NB4 (cell line): ENCODE measurements around the gene LDLRAD3.

Experiments
- DNase-seq: peaks from one replicate; pipeline ENCODE4 v3.0.0; 2010; ENCODE audit warnings: low read depth
- H3K4me3 ChIP-seq: one replicate; pipeline ENCODE4 v1.5.1; 2011; ENCODE audit warnings: mild to moderate bottlenecking, low read depth, low read length, moderate library complexity
- CTCF ChIP-seq: IDR thresholded peaks from one replicate; pipeline ENCODE4 v1.5.1; 2012; ENCODE audit warnings: low read depth, low read length
- MAX ChIP-seq: IDR thresholded peaks from 2 replicates; pipeline ENCODE4 v1.6.1; 2011; ENCODE audit warnings: low read depth, low read length
- MYC ChIP-seq: IDR thresholded peaks from 2 replicates; pipeline ENCODE4 v1.6.1; 2011; ENCODE audit warnings: low read depth, low read length
- POLR2A ChIP-seq: IDR thresholded peaks from 2 replicates; pipeline ENCODE4 v1.6.1; 2011; ENCODE audit warnings: mild to moderate bottlenecking; ENCODE audit not compliant: insufficient read length; ENCODE audit errors: extremely low read depth

The LDLRAD3 gene

GRCh38 chr11:36118084-36118483 is 174.2 kb downstream of the LDLRAD3 start:
- TF ChIP-seq MYC, result no peak
- TF ChIP-seq MAX, result no peak
- no peak for TF ChIP-seq POLR2A
- no peak for TF ChIP-seq CTCF
- no peak for DNase-seq
- no peak overlapping the region for H3K4me3 ChIP-seq

- no peak overlapping the region for H3K4me3 ChIP-seq
- no peak for TF ChIP-seq POLR2A
- no peak for TF ChIP-seq CTCF
- no peak for DNase-seq
Measured at GRCh38 chr11:36119300-36119699, 175.4 kb downstream of the LDLRAD3 start.

- TF ChIP-seq CTCF (no peak), POLR2A (no peak), MYC (no peak), MAX (no peak)
- no peak for DNase-seq
- no peak overlapping the region for H3K4me3 ChIP-seq
Measured at GRCh38 chr11:36121054-36121453, 177.2 kb downstream of the LDLRAD3 start.

GRCh38 chr11:36122671-36123070 is 178.8 kb downstream of the LDLRAD3 start:
- TF ChIP-seq MYC (no peak), POLR2A (no peak), CTCF (no peak), MAX (no peak)
- DNase-seq, result no peak

GRCh38 chr11:36123336-36124101 is 179.7 kb downstream of the LDLRAD3 start:
- no peak for DNase-seq
- TF ChIP-seq MAX, result no peak
- no peak for TF ChIP-seq MYC
- no peak for TF ChIP-seq CTCF
- TF ChIP-seq POLR2A, result no peak
- no peak overlapping the region for H3K4me3 ChIP-seq

More at GRCh38 chr11:36122671-36123070, 178.8 kb downstream of the LDLRAD3 start:
- H3K4me3 ChIP-seq, result no peak overlapping the region
